Naive thymus-derived CD4-positive, alpha-beta T cell (primary cell): Measurements from ENCODE around the gene SPTSSB. TPM values are rescaled to one million over a fixed set of nuclear protein-coding genes. Genes with fewer than 3 reads are reported as not detected.

ENCODE experiments used
- ATAC-seq: fragments of 150-1000 bp; cut with Tn5 transposase; 2 replicates; pipeline ENCODE4 v1.10.0; 2021; ENCODE audit warnings: mild to moderate bottlenecking, moderate library complexity
- CTCF ChIA-PET: fragments of 350-600 bp; sonication (Branson Sonifier 250); formaldehyde crosslinking; loops from one replicate; lab custom pipeline; 2021; ENCODE audit warnings: antibody characterized with exemption; lab: Charles Lee
- POLR2A ChIA-PET: fragments of 350-600 bp; sonication (Branson Sonifier 250); formaldehyde crosslinking; loops from one replicate; lab custom pipeline; 2021; ENCODE audit warnings: antibody characterized with exemption, inconsistent platforms; lab: Charles Lee
- DNase-seq, 9 donors: peaks; one replicate each; pipeline versions ENCODE4 v3.0.0 to v3.0.0-alpha.2; 2020 to 2022; ENCODE audit warnings: mixed read lengths in 1 of 9
- H3K27ac ChIP-seq: one replicate; pipeline ENCODE4 v1.7.0; 2013; ENCODE audit warnings: mild to moderate bottlenecking, low read depth, low read length, moderate library complexity
- H3K27me3 ChIP-seq, 2 donors: one replicate each; pipeline ENCODE4 v1.7.0; 2013; ENCODE audit warnings: low read length in 2 of 2, mild to moderate bottlenecking in 2 of 2, moderate library complexity in 2 of 2; ENCODE audit not compliant: control insufficient read depth in 2 of 2, insufficient read depth in 2 of 2
- H3K36me3 ChIP-seq, 3 experiments: 1 replicate in 2 of 3; 2 replicates in 1 of 3; pipeline ENCODE4 v1.7.0; 2013; ENCODE audit warnings: low read length in 3 of 3, mild to moderate bottlenecking in 3 of 3, moderate library complexity in 1 of 3; ENCODE audit not compliant: insufficient read depth in 3 of 3, control insufficient read depth in 2 of 3
- H3K4me1 ChIP-seq, 2 donors: one replicate each; pipeline ENCODE4 v1.7.0; 2013; ENCODE audit warnings: low read length in 2 of 2, mild to moderate bottlenecking in 2 of 2, moderate library complexity in 1 of 2; ENCODE audit not compliant: control insufficient read depth in 2 of 2, insufficient read depth in 2 of 2
- H3K4me3 ChIP-seq: 2 replicates; pipeline ENCODE4 v1.7.0; 2013; ENCODE audit warnings: mild to moderate bottlenecking, low read length
- H3K9me3 ChIP-seq, 3 experiments: 1 replicate in 2 of 3; 2 replicates in 1 of 3; pipeline ENCODE4 v1.7.0; 2013; ENCODE audit warnings: low read length in 3 of 3; ENCODE audit not compliant: control insufficient read depth in 2 of 3
- H3K27ac Mint-ChIP-seq, 9 donors: one replicate each; pipeline ENCODE4 v1.8.0; 2020 to 2022; ENCODE audit warnings: mixed read lengths in 9 of 9, mild to moderate bottlenecking in 8 of 9, moderate library complexity in 5 of 9, inconsistent platforms in 2 of 9
- H3K27me3 Mint-ChIP-seq, 5 donors: one replicate each; pipeline ENCODE4 v1.8.0; 2021 to 2022; ENCODE audit warnings: mixed read lengths in 5 of 5, mild to moderate bottlenecking in 1 of 5
- H3K36me3 Mint-ChIP-seq, 5 donors: one replicate each; pipeline ENCODE4 v1.8.0; 2020 to 2022; ENCODE audit warnings: mixed read lengths in 5 of 5, mild to moderate bottlenecking in 3 of 5, inconsistent platforms in 1 of 5
- H3K4me1 Mint-ChIP-seq, 7 donors: one replicate each; pipeline ENCODE4 v1.8.0; 2020 to 2022; ENCODE audit warnings: mixed read lengths in 7 of 7, mild to moderate bottlenecking in 3 of 7, inconsistent platforms in 1 of 7
- H3K4me3 Mint-ChIP-seq, 10 donors: one replicate each; pipeline ENCODE4 v1.8.0; 2020 to 2022; ENCODE audit warnings: mild to moderate bottlenecking in 10 of 10, mixed read lengths in 10 of 10, moderate library complexity in 6 of 10, inconsistent platforms in 2 of 10
- H3K9me3 Mint-ChIP-seq, 11 donors: one replicate each; pipeline ENCODE4 v1.8.0; 2020 to 2022; ENCODE audit warnings: mixed read lengths in 11 of 11, mild to moderate bottlenecking in 4 of 11, inconsistent platforms in 1 of 11, moderate library complexity in 1 of 11
- intact Hi-C, 2 donors: fragments of 100-400 bp; cut with micrococcal nuclease; formaldehyde crosslinking; loops; one replicate each; pipeline ENCODE4 v1.15.1; 2023
- polyA plus RNA-seq, 2 donors: library from polyadenylated mRNA; unstranded; fragments of 300-500 nt; fragmentation: Illumina TruSeq; gene quantifications; one replicate each; pipeline ENCODE4 v1.2.3, GENCODE V29; 2021
- total RNA-seq, 6 experiments: library from RNA in 5 of 6; stranded (reverse) in 5 of 6; gene quantifications; 1 replicate in 5 of 6; 2 replicates in 1 of 6; pipeline ENCODE4 v1.2.3 and lab custom pipeline; 2021 to 2026

The SPTSSB gene
- total and polyA plus RNA-seq, 7 experiments from 2014 or later, result 0.34 to 1.6 TPM; not detected in 5

DNA sequence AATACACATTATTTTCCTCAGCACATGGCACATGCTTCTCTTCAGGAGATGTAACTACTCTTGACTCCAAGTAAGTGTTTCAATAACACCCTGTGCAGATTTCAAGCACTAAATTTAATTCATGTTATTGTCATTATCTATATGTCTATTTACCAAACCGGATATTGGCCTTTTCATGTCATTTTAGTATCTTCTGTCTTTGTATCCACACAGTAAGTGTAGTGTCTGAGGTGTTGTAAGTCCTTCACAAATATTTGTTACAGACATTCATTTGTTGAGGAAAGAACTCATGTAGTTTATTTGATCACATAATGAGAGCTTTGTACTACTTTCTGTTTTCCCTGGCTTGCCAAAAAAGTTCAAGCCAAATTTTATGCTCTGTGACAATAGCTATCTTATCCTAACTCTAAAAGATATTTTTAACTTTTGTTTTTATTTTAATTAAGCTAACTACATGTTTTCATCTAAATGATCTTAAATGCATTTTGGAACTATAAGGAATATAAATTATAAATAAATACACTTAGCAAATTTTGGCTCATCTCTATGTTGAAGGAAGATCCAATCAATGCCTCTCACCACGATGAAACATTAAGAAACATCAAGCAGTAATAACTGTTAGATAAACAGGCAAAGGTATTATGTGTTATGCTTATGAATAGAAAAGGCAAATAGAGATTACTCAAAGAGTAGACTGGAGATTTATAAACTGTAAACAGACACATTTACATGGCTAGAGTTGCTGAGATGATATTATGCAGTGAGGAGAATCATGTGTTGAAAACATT is 48.3 kb downstream of the SPTSSB start:
- Mint-ChIP-seq H3K9me3 (peaks cover 0 to 23% (median 9%) of the 10 kb centered on the region in 11 donors), H3K4me1 (peaks cover 0 to 5% (median 0%) of the 10 kb centered on the region in 7 donors), H3K4me3 (no peak overlapping the region), H3K27me3 (peaks cover 0 to 55% (median 0%) of the 10 kb centered on the region in 5 donors), H3K27ac (peak overlapping the region in 1 of 9 donors; percentile 2), H3K36me3 (peaks cover 0 to 13% (median 7%) of the 10 kb centered on the region in 5 donors)
- intact Hi-C loops, result no loop called here
- Histone ChIP-seq H3K27ac (no peak overlapping the region), H3K27me3 (no peaks in the 10 kb centered on the region), H3K4me3 (no peak overlapping the region), H3K4me1 (no peaks in the 10 kb centered on the region), H3K36me3 (no peaks in the 10 kb centered on the region), H3K9me3 (peaks cover 0 to 6% (median 0%) of the 10 kb centered on the region in 3 experiments)
- no peak for DNase-seq
- POLR2A ChIA-PET, result no interaction called here
- CTCF ChIA-PET, result no interaction called here
- no peak for ATAC-seq

DNA sequence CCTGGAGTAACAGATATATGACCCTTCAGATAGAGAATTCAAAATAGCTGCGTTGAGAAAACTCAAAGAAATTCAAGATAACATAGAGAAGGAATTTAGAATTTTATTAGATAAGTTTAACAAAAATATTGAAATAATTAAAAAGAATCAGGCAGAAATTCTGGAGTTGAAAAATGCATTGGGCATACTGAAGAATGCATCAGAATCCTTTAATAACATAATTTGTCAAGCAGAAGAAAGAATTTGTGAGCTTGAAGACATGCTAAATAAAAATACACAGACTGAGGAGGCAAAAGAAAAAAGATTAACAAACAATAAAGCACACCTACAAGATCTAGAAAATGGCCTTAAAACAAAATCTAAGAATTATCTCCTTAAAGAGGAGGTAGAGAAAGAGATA is 50.5 kb downstream of the SPTSSB start:
- Histone ChIP-seq H3K4me3 (no peak overlapping the region), H3K9me3 (peaks cover 0 to 6% (median 0%) of the 10 kb centered on the region in 3 experiments), H3K4me1 (no peaks in the 10 kb centered on the region), H3K27ac (no peak overlapping the region), H3K27me3 (no peaks in the 10 kb centered on the region), H3K36me3 (no peaks in the 10 kb centered on the region)
- Mint-ChIP-seq H3K36me3 (peaks cover 0 to 11% (median 7%) of the 10 kb centered on the region in 5 donors), H3K4me1 (peaks cover 0 to 21% (median 3%) of the 10 kb centered on the region in 7 donors), H3K27me3 (peaks cover 0 to 60% (median 0%) of the 10 kb centered on the region in 5 donors), H3K9me3 (peaks cover 0 to 23% (median 7%) of the 10 kb centered on the region in 11 donors), H3K4me3 (no peak overlapping the region), H3K27ac (peak overlapping the region in 1 of 9 donors; percentile 0)
- intact Hi-C loops, result no loop called here
- DNase-seq, result no peak
- CTCF ChIA-PET, result no interaction called here
- no peak for ATAC-seq
- POLR2A ChIA-PET, result no interaction called here

DNA sequence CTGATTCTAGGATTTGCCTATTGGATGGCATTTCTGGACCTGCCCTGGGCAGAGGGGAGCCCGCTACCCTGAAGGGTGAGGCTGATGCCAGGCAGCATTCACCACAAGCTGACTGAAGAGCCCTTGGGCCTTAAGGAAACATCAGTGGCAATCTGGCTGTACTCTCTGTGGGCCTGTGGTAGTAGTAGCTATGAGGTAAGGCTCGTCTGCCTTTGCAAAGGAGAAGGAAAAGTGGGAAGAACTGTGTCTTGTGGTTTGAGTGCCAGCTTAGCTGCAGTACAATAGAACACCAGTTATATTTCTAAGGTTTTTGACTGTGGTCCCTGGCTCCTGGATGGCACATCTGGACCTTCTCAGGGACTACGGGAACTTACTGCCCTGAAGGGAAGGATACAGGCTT is 51.5 kb downstream of the SPTSSB start:
- H3K27ac ChIP-seq, result no peak overlapping the region
- CTCF ChIA-PET, result no interaction called here
- intact Hi-C loops, result no loop called here

DNA sequence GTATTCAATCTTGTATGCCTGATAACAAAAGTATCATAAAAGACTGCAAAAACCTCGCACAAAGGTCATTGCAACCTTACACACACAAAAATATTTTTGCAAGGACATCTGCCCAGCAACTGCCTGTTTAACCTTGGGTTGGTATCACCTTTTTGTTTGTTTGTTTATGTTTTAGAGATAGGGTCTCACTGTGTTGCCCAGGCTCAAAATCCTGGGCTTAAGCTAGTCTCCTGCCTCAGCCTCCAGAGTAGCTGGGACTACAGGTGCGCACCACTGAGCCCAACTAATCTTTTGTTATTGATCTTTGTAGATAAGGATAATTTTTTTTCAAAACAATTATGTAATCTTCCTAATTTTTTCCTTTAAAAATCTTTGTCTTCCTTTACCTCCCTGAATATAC is 54.2 kb downstream of the SPTSSB start:
- ChIA-PET CTCF (interaction anchor here (1.9 kb wide), 1 partner anchor 12 kb away, joined by 9 read pairs; no protein-coding TSS in a partner anchor), POLR2A (no interaction called here)
- no peak overlapping the region for H3K4me3 Mint-ChIP-seq
- H3K4me1 Mint-ChIP-seq, result peaks cover 6 to 50% (median 28%) of the 10 kb centered on the region in 7 donors
- no peak for ATAC-seq
- Histone ChIP-seq H3K27ac (no peak overlapping the region), H3K27me3 (no peaks in the 10 kb centered on the region), H3K36me3 (no peaks in the 10 kb centered on the region), H3K4me1 (peaks cover 17 to 19% of the 10 kb centered on the region in 2 donors), H3K9me3 (peaks cover 0 to 6% (median 0%) of the 10 kb centered on the region in 3 experiments), H3K4me3 (no peak overlapping the region)
- H3K9me3 Mint-ChIP-seq, result peaks cover 0 to 23% (median 9%) of the 10 kb centered on the region in 11 donors
- peaks cover 3 to 11% (median 7%) of the 10 kb centered on the region in 5 donors for H3K36me3 Mint-ChIP-seq
- H3K27ac Mint-ChIP-seq, result no peak overlapping the region
- intact Hi-C loops, result no loop called here
- peaks cover 0 to 74% (median 0%) of the 10 kb centered on the region in 5 donors for H3K27me3 Mint-ChIP-seq
- DNase-seq, result no peak

More for the DNA sequence above, 51.5 kb downstream of the SPTSSB start:
- no peaks in the 10 kb centered on the region for H3K27me3 ChIP-seq
- POLR2A ChIA-PET, result no interaction called here
- peak overlapping the region in 1 of 10 donors; percentile 5 for H3K4me3 Mint-ChIP-seq
- peaks cover 0 to 61% (median 0%) of the 10 kb centered on the region in 5 donors for H3K27me3 Mint-ChIP-seq
- H3K4me1 ChIP-seq, result no peaks in the 10 kb centered on the region
- H3K9me3 ChIP-seq, result peaks cover 0 to 6% (median 0%) of the 10 kb centered on the region in 3 experiments
- no peaks in the 10 kb centered on the region for H3K36me3 ChIP-seq
- H3K27ac Mint-ChIP-seq, result no peak overlapping the region
- ATAC-seq (no peak), DNase-seq (no peak)
- H3K9me3 Mint-ChIP-seq, result peaks cover 0 to 23% (median 6%) of the 10 kb centered on the region in 11 donors
- no peak overlapping the region for H3K4me3 ChIP-seq
- H3K36me3 Mint-ChIP-seq, result peaks cover 0 to 11% (median 7%) of the 10 kb centered on the region in 5 donors
- peaks cover 0 to 26% (median 6%) of the 10 kb centered on the region in 7 donors for H3K4me1 Mint-ChIP-seq

DNA sequence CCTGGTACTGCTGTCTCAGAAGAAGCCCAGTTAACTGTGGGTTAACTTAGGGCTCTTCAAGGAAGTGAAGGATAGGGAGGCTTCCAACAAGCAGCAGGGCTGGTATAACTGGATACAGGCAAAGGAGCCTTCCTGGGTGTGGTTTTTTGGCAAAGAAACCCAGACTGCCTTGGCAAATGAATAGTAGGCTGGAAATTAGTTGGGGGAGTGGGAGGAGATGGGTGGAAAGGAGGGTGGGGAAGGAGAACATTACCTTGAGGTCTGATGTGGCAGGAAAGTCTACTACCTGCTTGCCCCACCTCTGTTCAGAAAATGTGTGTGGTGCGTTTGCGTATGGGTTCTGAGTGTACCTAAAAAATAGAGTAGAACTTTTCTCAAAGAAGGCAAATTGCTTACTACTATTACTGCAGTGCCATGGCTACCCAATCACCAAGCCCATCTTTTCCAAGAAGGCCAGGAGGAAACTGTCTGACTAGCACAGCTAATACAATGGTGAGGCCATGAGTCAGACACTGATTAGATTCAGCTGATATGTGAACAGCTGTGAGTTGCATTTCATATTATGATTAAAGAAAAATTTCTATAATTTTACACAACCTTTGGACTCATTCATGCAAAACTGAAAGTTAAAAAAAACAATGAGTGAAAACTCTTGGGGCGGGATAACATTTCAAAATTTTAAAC is 55.2 kb downstream of the SPTSSB start:
- Mint-ChIP-seq H3K4me1 (peaks cover 13 to 59% (median 37%) of the 10 kb centered on the region in 7 donors), H3K27me3 (peaks cover 0 to 71% (median 0%) of the 10 kb centered on the region in 5 donors), H3K36me3 (peaks cover 4 to 6% (median 6%) of the 10 kb centered on the region in 5 donors), H3K9me3 (peaks cover 0 to 15% (median 7%) of the 10 kb centered on the region in 11 donors), H3K4me3 (no peak overlapping the region), H3K27ac (no peak overlapping the region)
- Histone ChIP-seq H3K27ac (no peak overlapping the region), H3K4me3 (no peak overlapping the region), H3K4me1 (peaks cover 25 to 28% of the 10 kb centered on the region in 2 donors), H3K27me3 (no peaks in the 10 kb centered on the region), H3K9me3 (peaks cover 0 to 3% (median 0%) of the 10 kb centered on the region in 3 experiments), H3K36me3 (no peaks in the 10 kb centered on the region)
- intact Hi-C loops, result no loop called here
- POLR2A ChIA-PET, result no interaction called here
- no peak for DNase-seq
- no peak for ATAC-seq
- CTCF ChIA-PET, result no interaction called here

DNA sequence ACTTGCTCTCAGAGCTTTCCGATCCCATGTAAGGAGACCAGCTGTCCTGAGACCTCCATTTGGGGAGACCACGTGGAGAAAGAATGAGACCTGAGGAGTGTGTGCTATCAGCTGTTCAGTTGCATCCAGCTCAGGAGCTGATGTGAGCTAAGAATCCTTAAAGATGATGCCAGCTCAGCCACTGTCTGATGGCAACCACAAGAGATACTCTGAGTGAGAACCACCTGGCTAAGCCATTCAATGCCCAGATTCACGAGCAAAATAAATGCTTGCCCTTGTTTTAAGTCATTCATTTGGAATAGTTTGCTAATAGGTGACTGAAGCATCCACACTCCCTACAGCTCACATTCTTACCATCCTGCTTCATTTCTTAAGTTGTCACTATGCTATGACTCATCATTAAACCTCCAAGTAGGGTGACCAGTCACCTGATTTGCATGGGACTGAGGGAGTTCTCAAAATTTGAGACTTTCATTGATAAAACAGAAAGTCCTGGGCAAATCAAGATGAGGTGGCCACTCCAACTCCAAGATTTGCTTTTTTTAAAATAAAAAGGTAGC is 56.4 kb downstream of the SPTSSB start:
- Histone ChIP-seq H3K4me1 (peaks cover 34 to 41% of the 10 kb centered on the region in 2 donors), H3K4me3 (no peak overlapping the region), H3K36me3 (no peaks in the 10 kb centered on the region), H3K9me3 (no peaks in the 10 kb centered on the region), H3K27ac (no peak overlapping the region), H3K27me3 (no peaks in the 10 kb centered on the region)
- Mint-ChIP-seq H3K9me3 (peaks cover 0 to 11% (median 0%) of the 10 kb centered on the region in 11 donors), H3K27ac (peak overlapping the region in 1 of 9 donors; percentile 32), H3K27me3 (peaks cover 0 to 70% (median 0%) of the 10 kb centered on the region in 5 donors), H3K4me3 (no peak overlapping the region), H3K4me1 (peaks cover 25 to 71% (median 50%) of the 10 kb centered on the region in 7 donors), H3K36me3 (peaks cover 0 to 6% (median 0%) of the 10 kb centered on the region in 5 donors)
- ATAC-seq (no peak), DNase-seq (no peak)
- ChIA-PET POLR2A (interaction anchor here (1.4 kb wide), 1 partner anchor 13 kb away, joined by 3 read pairs; no protein-coding TSS in a partner anchor), CTCF (interaction anchor here (0.7 kb wide), 1 partner anchor 40 kb away, joined by 4 read pairs; no protein-coding TSS in a partner anchor)
- intact Hi-C loops, result loop anchor here (5.0 kb wide), 2 partner anchors 77 to 93 kb away; partner anchors contain the start of gene NMD3 (in 2 of the 2)
